Stimulated activated CD4-positive, alpha-beta T cell treated with anti-CD3 and anti-CD28 coated beads, TNF-alpha, amount 100 ng/mL, for 1 hour (primary cell): Measurements from ENCODE around the gene SMU1.
"Not testable (repeated sequence)": the region's sequence is repeated elsewhere in the genome, so short reads cannot be mapped to it uniquely, and the experiment has no call there.

ENCODE experiments used
- DNase-seq, 3 donors: peaks; one replicate each; pipeline ENCODE4 v3.0.0-alpha.2; 2020; ENCODE audit warnings: low read depth in 3 of 3, low spot score in 1 of 3

SMU1 gene

DNA sequence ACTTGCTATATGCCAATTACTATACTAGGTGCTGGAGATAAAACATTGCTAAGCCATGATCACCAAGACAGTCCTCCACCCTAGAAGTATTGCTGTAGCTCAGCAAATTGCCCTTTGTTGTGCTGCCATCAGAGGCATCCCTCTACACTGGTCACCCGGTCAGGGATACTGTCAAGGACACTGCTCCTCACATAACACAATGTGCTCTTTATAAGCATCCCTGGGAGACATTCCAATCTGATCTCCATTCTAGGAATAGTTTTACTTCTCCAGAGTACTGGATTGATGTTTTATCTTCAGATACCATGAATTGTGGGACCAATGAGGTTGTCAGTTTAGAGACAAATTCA lies 61.8 kb downstream of the SMU1 start:
- no peak for DNase-seq

DNA sequence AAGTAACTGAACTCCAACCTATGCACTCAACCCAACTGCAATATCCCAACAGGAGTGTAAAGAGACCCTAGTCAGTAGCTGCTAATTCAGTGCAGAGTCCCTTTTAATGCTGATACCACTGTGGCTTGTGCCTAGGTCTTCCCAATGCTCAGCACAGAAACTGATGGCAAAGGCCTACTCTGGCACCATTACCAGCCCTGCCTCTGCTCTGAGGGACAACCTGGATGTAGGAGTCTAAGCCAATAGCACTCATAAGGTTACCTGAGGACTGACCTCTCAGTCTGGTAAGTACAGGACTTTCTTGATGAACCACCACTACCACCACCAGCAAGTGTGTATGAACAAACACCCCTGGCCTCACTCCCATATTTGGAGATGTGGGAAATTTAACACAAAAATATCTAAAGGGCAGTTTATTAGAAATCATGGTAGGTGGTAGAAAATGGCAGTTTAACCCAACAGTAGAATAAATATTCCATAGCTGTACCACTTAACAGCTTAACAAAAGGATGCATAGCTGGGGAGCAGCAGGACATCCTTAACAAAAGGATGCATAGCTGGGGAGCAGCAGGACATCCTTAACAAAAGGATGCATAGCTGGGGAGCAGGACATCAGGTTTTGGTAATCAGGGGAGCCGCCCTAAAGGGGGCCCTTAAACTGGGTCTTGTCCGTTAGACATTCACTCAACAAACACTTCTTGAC lies 62.4 kb downstream of the SMU1 start:
- no peak for DNase-seq

GRCh38 chr9:33012328-33013069 lies 64.0 kb downstream of the SMU1 start:
- DNase-seq: no peak

GRCh38 chr9:33011831-33012230 lies 64.6 kb downstream of the SMU1 start:
- DNase-seq: no peak

GRCh38 chr9:33007755-33008154 lies 68.7 kb downstream of the SMU1 start:
- no peak for DNase-seq

GRCh38 chr9:33005335-33005734 lies 71.1 kb downstream of the SMU1 start:
- not testable (repeated sequence) for DNase-seq

GRCh38 chr9:33000682-33001055 lies 75.8 kb downstream of the SMU1 start:
- DNase-seq: not testable (repeated sequence)

GRCh38 chr9:32992595-32993238 lies 83.8 kb downstream of the SMU1 start:
- DNase-seq: no peak

- no peak for DNase-seq
These were observed 84.4 kb downstream of the SMU1 start for GRCh38 chr9:32991897-32992594.
